ENCODE data around the gene TTC12.

TTC12 gene

GRCh38 chr11:113314389-113315301 lies at the start of gene TTC12:
Gene TTC12, plus strand, starts transcription at chr11:113314583. Its CDS starts 1,675 bp downstream, at chr11:113316258.
- Histone ChIP-seq H3K27ac (ENCODE audit: poor library complexity, severe bottlenecking) (peak within 1 kb of the TSS; percentile 50), H3K9me3 (ENCODE audit: severe bottlenecking) (no peaks in the 10 kb centered on the region), H3K4me3 (ENCODE audit: severe bottlenecking) (peak within 1 kb of the TSS; percentile 82), H3K4me1 (ENCODE audit: insufficient read depth, poor library complexity, severe bottlenecking) (peaks cover 19% of the 10 kb centered on the region), H3K27me3 (ENCODE audit: insufficient read depth, poor library complexity, severe bottlenecking) (no peaks in the 10 kb centered on the region), H3K36me3 (ENCODE audit: low read depth) (peaks cover 15% of the 10 kb centered on the region)
- no peak for TF ChIP-seq CTCF (IDR thresholded peaks at IDR 0.05; ENCODE audit: poor library complexity, severe bottlenecking)
- ATAC-seq (ENCODE audit: low read depth) (peak; percentile 93), DNase-seq (ENCODE audit: low spot score) (peak; percentile 89)

GRCh38 chr11:113265362-113265761 lies 49.0 kb upstream of the TTC12 start:
- H3K27me3 ChIP-seq (ENCODE audit: insufficient read depth, poor library complexity, severe bottlenecking), result no peaks in the 10 kb centered on the region
- no peak overlapping the region for H3K4me3 ChIP-seq (ENCODE audit: severe bottlenecking)
- DNase-seq (ENCODE audit: low spot score) (no peak), ATAC-seq (ENCODE audit: low read depth) (no peak)
- H3K27ac ChIP-seq (ENCODE audit: poor library complexity, severe bottlenecking), result no peak overlapping the region
- no peaks in the 10 kb centered on the region for H3K9me3 ChIP-seq (ENCODE audit: severe bottlenecking)
- no peak for TF ChIP-seq CTCF (IDR thresholded peaks at IDR 0.05; ENCODE audit: poor library complexity, severe bottlenecking)
- no peaks in the 10 kb centered on the region for H3K4me1 ChIP-seq (ENCODE audit: insufficient read depth, poor library complexity, severe bottlenecking)
- H3K36me3 ChIP-seq (ENCODE audit: low read depth), result no peaks in the 10 kb centered on the region

GRCh38 chr11:113267493-113267892 lies 46.9 kb upstream of the TTC12 start:
- Histone ChIP-seq H3K27me3 (ENCODE audit: insufficient read depth, poor library complexity, severe bottlenecking) (no peaks in the 10 kb centered on the region), H3K4me1 (ENCODE audit: insufficient read depth, poor library complexity, severe bottlenecking) (no peaks in the 10 kb centered on the region), H3K27ac (ENCODE audit: poor library complexity, severe bottlenecking) (no peak overlapping the region), H3K36me3 (ENCODE audit: low read depth) (no peaks in the 10 kb centered on the region), H3K4me3 (ENCODE audit: severe bottlenecking) (no peak overlapping the region), H3K9me3 (ENCODE audit: severe bottlenecking) (no peaks in the 10 kb centered on the region)
- ATAC-seq (ENCODE audit: low read depth), result no peak
- TF ChIP-seq CTCF (IDR thresholded peaks at IDR 0.05; ENCODE audit: poor library complexity, severe bottlenecking), result no peak
- no peak for DNase-seq (ENCODE audit: low spot score)

- ATAC-seq (ENCODE audit: low read depth) (no peak), DNase-seq (ENCODE audit: low spot score) (no peak)
- Histone ChIP-seq H3K4me3 (ENCODE audit: severe bottlenecking) (no peak overlapping the region), H3K27ac (ENCODE audit: poor library complexity, severe bottlenecking) (no peak overlapping the region), H3K36me3 (ENCODE audit: low read depth) (no peaks in the 10 kb centered on the region), H3K9me3 (ENCODE audit: severe bottlenecking) (no peaks in the 10 kb centered on the region), H3K27me3 (ENCODE audit: insufficient read depth, poor library complexity, severe bottlenecking) (no peaks in the 10 kb centered on the region), H3K4me1 (ENCODE audit: insufficient read depth, poor library complexity, severe bottlenecking) (no peaks in the 10 kb centered on the region)
- TF ChIP-seq CTCF (IDR thresholded peaks at IDR 0.05; ENCODE audit: poor library complexity, severe bottlenecking), result no peak
Measured at GRCh38 chr11:113269096-113269495, 45.3 kb upstream of the TTC12 start.

- ATAC-seq (ENCODE audit: low read depth) (no peak), DNase-seq (ENCODE audit: low spot score) (no peak)
- Histone ChIP-seq H3K9me3 (ENCODE audit: severe bottlenecking) (no peaks in the 10 kb centered on the region), H3K36me3 (ENCODE audit: low read depth) (no peaks in the 10 kb centered on the region), H3K4me3 (ENCODE audit: severe bottlenecking) (no peak overlapping the region), H3K4me1 (ENCODE audit: insufficient read depth, poor library complexity, severe bottlenecking) (no peaks in the 10 kb centered on the region), H3K27me3 (ENCODE audit: insufficient read depth, poor library complexity, severe bottlenecking) (no peaks in the 10 kb centered on the region), H3K27ac (ENCODE audit: poor library complexity, severe bottlenecking) (no peak overlapping the region)
- no peak for TF ChIP-seq CTCF (IDR thresholded peaks at IDR 0.05; ENCODE audit: poor library complexity, severe bottlenecking)
Measured at GRCh38 chr11:113269636-113270035, 44.7 kb upstream of the TTC12 start.

Measured in RWPE2 (cell line).